HEK293T (cell line): ENCODE data around the gene CHPF2.

Source experiments
- ARNT ChIP-seq: fragments of 450-650 bp; IDR thresholded peaks from 2 replicates; pipeline ENCODE4 v1.6.1; 2017; ENCODE audit warnings: mild to moderate bottlenecking
- BHLHE40 ChIP-seq: fragments of 450-650 bp; IDR thresholded peaks from 2 replicates; pipeline ENCODE4 v1.6.1; 2016; ENCODE audit warnings: mild to moderate bottlenecking, moderate library complexity, borderline replicate concordance
- ELF4 ChIP-seq: fragments of 450-650 bp; IDR thresholded peaks from 2 replicates; pipeline ENCODE4 v1.6.1; 2017; ENCODE audit warnings: antibody characterized with exemption
- FOXA1 ChIP-seq: fragments of 450-650 bp; IDR thresholded peaks from 2 replicates; pipeline ENCODE4 v1.6.1; 2016; ENCODE audit warnings: mild to moderate bottlenecking
- FOXK2 ChIP-seq: fragments of 450-650 bp; IDR thresholded peaks from 2 replicates; pipeline ENCODE4 v1.6.1; 2016; ENCODE audit warnings: mild to moderate bottlenecking
- FOXM1 ChIP-seq: fragments of 450-650 bp; IDR thresholded peaks from 2 replicates; pipeline ENCODE4 v1.6.1; 2017; ENCODE audit warnings: mild to moderate bottlenecking, borderline replicate concordance
- HDGF ChIP-seq: fragments of 450-650 bp; IDR thresholded peaks from 2 replicates; pipeline ENCODE4 v1.6.1; 2017; ENCODE audit warnings: antibody characterized with exemption, borderline replicate concordance
- L3MBTL2 ChIP-seq: fragments of 450-650 bp; conservative IDR thresholded peaks from 2 replicates; pipeline ENCODE4 v1.6.1; 2016; ENCODE audit warnings: mild to moderate bottlenecking
- LEF1 ChIP-seq: fragments of 450-650 bp; IDR thresholded peaks from 2 replicates; pipeline ENCODE4 v1.6.1; 2017; ENCODE audit warnings: mild to moderate bottlenecking, borderline replicate concordance
- NFRKB ChIP-seq: fragments of 450-650 bp; IDR thresholded peaks from 2 replicates; pipeline ENCODE4 v1.6.1; 2016; ENCODE audit warnings: mild to moderate bottlenecking, moderate library complexity
- SP1 ChIP-seq: fragments of 450-650 bp; IDR thresholded peaks from 2 replicates; pipeline ENCODE4 v1.6.1; 2017
- SUZ12 ChIP-seq: fragments of 450-650 bp; IDR thresholded peaks from 2 replicates; pipeline ENCODE4 v1.6.1; 2016; ENCODE audit warnings: mild to moderate bottlenecking
- TARDBP ChIP-seq: fragments of 450-650 bp; IDR thresholded peaks from 2 replicates; pipeline ENCODE4 v1.6.1; 2016
- ZNF384 ChIP-seq: fragments of 450-650 bp; IDR thresholded peaks from 2 replicates; pipeline ENCODE4 v1.6.1; 2016

- TF ChIP-seq TARDBP (no peak), HDGF (no peak), ZNF384 (no peak), FOXK2 (no peak), FOXA1 (no peak), ARNT (no peak), SUZ12 (no peak), NFRKB (no peak), LEF1 (no peak), FOXM1 (no peak), SP1 (no peak), L3MBTL2 (no peak), ELF4 (no peak), BHLHE40 (no peak)
Observed at GRCh38 chr7:151207804-151208203, 24.5 kb upstream of the CHPF2 start.
